KG1 (cell line): ENCODE measurements around the gene STK35.

Experiments
- DNase-seq: peaks from one replicate; lab custom pipeline; 2025; lab: John Stamatoyannopoulos, UW

The STK35 gene

DNA sequence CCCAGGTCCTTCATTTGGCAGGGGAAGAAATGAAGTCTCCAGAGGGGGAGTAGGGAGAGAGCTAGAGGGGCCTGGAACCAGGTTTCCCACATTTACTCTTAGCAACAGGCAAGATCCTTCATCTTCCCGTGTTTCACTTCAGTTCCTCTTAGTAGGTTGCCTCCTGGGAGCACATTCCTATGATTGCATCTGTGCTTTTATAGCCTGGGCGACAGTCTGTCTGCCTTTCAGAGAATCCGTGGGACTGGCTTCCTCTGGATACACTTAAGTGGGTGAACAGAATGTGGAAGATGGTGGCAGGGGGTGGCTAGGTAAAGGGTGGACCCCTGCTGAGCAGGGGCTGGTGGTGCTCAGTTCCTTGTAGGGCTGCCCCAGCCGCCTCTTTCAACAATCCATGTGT, 33.4 kb downstream of the STK35 start:
- no peak for DNase-seq

DNA sequence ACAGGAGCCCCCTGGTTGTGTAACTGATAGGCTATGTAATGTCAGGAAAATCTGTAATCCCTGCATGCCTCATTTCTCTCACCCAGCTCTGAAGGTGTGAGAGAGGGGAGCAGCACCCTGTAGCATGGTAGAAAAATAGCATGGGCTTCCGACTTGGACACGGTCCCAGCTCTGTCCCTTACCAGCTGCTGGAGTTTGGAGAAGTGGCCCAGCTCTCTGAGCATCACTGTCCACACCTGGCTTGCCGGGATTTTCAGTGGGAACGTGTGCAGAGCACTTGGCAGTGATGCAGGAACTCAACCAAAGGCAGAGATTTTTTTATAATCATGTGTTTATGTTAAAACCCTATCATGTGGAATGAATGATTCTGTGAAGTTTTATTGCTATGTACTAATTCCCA, 34.6 kb downstream of the STK35 start:
- DNase-seq = no peak

DNA sequence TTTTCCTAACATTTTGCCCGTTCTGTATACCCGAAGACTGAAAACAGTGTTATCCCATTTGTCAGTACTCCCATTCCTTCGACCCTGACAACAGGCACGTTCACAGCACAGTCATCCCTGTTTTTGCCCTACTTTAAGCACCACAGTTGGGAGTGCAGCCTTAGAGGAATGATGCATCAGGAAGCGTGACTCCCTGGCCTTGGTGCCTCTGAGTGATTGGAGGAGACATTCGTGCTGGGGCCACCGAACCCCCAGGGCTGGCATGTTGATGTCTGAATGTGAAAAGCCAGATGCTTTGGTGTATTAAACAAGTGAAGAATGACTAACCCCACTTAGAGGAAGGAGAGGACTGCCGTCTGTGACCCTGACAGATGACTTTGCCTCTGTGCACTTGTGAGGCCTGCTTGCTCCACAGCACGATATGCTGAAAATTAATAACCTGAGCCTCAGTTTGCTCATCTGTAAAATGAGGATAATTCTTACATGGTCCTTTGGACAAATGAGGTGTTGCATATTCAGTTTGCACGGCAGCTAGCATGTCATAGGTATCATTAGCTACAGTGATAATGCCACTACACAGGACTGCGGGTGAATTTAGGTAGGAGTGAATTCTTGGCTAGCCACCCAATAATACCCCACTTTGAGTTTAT, 36.0 kb downstream of the STK35 start:
- no peak for DNase-seq

DNA sequence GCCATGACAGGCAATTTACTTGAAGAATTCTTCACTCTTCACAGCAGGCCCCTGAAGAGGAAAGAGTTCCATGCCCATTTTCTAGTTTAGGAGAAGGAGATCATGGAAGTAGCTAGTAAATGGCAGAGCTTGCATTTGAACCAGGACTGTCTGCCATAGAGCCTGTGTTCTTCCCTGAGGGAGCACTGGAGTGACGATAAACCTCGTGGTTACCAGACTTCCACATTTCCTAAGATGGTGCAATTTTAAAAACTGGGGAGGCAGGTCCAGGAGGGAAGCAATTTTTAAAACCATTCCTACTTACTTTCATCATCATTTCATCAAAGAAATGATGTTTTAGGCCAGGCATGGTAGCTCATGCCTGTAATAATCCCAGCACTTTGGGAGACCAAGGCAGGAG, 36.8 kb downstream of the STK35 start:
- DNase-seq = no peak

DNA sequence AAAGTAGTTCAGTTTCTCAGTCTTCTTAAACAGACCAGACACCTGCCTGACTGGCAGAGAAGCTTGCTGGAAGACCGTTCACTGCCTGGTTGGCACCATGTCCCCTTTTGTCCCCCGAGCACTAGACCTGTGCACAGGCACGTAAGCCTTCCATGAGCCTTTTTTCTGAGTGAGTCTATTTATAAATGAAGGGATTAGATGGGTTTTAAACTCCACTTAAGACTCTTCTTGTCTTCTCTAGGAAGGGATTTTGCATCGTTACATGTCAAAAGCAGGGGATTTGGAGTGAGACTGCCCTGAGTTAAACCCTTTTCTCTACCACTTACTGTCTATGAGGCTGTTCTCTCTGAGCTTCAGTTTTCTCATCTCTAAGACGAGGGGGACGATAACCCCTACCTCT, 37.6 kb downstream of the STK35 start:
- DNase-seq = no peak

DNA sequence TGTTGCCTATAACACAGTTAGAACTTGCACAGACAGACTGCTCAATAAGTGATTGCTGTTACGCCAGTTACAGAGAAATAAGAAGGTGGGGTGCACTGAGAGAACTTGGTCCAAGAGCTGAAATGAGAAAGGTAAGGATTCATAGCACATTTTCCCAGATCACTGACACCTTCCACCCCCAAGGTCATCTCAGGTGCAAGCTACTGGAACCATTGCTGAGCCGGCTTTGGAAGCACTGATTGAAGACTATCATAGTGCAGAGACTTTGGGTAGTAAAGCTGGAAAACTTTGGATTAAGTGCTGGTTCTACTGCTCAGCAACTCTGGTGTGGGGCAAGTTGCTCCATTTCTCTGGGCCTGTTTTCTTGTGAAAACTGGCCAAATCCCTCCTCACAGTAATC, 38.1 kb downstream of the STK35 start:
- DNase-seq = no peak

DNA sequence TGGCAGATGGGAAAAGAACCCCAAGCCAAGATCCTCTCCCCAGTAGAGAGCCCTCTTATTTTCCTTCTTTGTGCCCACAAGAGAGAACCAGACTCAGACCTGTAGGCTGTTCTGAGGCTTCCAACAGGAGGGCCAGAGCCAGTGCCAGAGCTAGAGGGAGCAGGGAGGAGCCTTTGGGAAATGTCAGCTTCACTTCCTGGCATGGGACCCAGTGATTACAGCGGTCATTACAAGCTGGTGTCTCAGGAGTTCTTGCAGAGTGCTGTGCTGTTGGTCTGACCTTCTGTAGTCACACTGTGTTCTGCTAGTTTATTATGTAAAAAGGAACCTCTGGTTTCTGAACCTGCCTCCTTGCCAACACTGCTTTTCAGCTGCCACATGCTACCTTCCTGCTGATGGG, 38.9 kb downstream of the STK35 start:
- no peak for DNase-seq

DNA sequence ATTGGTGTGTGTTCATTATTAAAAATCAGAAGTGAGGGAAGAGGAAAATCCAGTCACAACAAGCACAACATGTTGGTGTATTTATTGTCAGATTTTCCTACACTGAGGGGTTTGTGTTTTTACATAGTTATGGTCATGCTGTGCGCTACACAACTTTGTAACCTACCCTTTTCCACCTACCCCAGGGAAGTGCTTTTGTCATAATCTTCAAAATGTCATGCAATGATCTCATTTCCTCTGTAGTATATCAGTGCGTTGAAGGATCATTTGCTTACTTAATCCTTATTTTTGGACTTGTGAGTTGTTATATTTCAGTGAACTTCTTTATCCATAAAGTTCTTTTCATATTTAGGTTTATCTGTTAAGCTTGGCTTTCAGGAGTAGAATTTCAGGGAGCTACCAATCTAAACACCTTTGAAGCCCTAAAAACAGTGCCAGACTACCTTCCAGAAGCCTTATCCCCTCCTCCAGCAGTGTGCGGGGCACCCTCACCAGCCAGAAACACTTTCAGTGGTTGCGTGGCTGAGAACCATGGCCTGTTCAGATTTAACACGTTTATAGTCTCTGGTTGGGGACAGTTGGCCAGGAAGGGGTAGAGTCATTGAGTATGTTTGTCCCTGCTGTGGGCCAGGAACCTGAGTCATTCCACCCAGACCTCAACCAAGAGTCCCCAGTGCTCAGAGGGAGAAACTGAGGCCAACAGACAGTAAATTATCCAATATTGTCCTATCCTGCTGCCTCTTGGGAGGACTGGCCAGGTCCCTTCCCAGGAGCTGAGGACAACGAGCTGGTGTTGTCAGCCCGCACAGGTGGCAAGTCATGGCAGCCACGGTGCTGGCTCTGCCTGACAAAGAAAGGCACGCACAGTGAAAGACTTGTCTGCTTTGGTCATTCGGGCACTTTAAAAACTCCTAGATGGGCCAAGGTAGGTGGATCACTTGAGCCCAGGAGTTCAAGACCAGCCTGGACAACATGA, 40.3 kb downstream of the STK35 start:
- no peak for DNase-seq

DNA sequence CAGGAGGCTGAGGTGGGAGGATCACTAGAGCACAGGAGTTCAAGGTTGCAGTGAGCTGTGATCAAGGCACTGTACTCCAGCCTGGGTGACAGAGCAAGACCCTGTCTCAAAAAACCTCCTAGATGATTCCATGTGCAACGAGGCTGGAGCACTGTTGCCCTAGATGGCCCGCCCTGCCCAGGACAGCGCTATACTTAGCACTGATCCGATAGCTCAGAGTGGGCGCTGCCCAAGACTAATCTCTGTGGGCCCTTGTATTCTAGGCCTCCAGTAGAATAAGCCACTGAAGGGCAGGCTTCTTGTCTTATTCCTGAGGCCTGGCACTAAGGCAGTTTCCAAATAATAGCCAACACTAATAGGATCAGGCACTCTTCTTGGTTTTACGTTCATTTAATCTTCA, 41.0 kb downstream of the STK35 start:
- no peak for DNase-seq

DNA sequence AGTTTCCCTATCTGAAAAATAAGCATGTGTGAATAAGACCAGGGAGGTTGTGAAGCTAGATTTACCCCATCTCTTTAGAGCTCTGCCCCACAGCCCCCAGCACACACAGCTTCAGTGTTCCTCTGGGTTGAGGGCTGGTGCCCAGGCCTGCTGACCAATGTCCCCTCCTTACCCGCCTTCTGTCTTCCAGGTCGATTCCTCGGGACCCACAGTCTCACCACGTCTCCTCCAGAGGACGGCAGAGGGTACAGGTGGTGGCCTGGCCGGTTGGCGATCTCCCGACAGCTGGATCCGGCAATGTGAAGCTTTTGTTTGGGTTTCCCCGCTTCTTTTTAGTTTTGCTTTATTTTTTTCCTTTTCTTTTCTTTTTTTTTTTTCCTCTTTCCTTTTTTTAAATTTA, 42.0 kb downstream of the STK35 start:
- no peak for DNase-seq

DNA sequence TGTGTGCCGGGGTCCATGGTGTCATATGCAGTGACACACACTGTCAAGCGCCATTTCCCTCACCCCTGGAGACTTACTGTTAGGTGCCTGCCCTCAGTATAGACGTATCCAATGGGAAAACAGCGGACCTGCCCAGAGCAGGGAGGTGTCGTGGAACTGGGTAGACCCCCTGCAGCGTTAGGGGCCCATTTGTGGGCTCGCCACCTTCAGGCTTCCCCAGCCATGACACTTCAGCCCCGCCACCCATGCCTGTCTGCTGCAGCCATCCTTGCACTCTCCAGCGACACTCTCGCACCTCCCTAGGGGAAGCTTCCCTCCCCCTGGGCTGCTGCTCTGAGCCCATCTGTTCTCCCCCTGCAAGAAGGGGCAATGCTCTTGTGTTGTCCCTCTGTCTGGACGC, 43.2 kb downstream of the STK35 start:
- DNase-seq = no peak

DNA sequence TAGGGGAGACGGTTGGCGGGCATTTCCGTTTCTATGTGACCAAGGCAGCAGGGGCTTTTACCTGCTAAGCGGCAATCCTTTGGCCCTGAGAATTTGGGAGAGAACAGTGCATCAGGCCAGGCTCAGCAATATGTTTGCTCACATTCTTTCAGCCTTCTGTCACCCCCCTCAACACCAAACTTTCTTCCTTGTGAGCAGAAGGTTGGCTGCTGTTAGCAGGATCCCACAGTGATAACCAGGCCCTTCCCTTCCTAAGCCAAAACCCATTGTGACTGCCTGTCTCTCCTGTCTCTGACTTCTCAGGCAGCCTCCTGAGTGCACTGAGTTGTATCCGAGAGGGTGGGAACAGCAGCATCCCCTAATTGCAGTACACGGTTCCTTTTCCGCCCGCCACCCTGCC, 43.7 kb downstream of the STK35 start:
- no peak for DNase-seq

DNA sequence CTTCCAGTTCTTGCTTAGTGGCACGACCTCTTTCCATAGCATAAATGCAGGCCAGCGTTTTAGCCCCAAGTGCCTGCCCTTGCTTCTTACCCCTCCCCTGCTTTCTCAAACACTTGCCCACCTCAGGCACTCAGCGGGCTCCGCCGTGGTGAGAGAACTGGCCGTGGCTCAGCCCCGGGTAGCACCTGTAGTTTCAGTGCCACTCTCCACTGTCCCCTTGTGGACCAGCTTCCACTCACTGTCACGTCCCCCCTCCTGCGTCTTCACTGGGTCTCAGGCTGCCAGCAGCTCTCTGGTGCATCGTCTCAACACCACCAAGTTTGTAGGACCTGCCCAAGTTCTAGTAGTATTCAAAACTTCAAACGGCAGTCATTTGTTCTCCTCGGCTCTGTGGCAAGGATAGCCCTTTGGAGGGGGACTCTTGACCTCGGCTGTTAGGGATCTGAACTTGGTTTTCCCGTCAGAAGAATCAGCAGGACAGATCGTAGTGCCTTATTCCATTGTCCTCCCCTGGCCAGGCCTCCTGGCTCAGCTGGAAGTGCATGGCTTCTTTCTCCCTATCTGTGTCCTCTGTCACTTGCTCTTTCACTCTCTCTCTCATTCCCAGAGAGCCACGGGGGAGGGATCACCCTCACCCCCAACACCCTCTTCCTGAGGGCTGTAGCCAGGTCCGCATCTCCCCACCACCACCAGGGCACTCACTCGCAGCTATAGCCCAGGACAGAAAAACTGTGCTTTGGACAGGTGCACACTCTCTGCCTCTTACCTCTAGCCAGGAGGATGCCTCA, 44.6 kb downstream of the STK35 start:
- DNase-seq = no peak

DNA sequence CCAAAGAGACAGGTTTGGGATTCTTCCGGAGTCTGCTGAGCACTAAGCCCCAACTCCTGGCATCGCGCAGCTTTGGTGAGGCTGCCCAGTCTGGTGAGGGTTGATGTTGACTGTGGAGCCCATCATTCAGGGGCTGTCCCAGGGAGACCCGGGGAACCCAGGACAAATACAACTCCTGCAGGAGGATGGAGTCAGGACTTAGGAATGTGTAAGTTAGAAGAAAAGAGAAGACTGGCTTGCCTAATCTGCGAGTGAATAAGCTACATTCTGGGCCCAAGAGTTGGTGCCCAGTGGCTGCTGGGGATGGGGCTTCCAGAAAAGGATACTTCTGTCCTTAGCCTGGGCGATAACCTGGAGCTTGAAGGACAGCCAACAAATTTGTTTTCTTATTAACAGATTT, 47.9 kb downstream of the STK35 start:
- no peak for DNase-seq

DNA sequence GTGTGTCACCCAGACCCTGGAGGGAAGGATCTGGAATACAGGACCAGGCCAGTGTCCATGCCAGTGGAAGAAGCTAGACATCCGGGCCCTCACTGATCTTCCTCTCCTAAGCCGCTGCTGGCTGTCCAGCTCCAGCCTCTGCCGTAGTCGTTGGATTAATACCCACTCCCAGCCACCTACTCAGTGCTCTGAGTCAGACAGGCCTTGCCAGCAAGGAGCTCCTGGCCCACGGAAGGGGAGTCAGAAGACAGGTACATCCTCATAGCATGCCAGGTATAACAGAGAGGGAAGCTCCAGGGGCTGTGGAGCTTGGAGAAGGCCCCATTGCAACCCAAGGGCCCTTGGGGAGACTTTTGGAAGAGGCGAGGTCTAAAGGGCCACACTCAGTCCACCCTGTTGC, 49.0 kb downstream of the STK35 start:
- no peak for DNase-seq

DNA sequence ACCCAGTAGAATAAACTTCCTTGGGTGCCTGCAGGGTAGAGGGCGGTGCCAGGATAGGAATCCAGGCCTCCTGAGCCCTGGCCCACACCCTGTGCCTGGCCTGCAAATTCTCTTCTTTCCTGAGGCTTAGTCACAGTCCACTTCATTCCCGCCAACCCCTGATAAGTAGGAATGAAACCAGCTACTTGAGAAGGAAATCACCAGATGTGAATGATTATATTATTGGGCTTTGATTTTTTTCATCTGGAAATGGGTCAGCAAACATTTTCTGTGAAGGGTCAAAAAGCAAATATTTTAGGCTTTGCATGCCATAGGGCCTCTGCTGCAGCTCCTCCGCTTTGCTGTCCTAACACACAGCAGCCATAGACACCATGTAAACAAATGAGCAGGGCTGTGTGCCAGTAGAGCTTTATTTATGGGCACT, 50.2 kb downstream of the STK35 start:
- DNase-seq = no peak

DNA sequence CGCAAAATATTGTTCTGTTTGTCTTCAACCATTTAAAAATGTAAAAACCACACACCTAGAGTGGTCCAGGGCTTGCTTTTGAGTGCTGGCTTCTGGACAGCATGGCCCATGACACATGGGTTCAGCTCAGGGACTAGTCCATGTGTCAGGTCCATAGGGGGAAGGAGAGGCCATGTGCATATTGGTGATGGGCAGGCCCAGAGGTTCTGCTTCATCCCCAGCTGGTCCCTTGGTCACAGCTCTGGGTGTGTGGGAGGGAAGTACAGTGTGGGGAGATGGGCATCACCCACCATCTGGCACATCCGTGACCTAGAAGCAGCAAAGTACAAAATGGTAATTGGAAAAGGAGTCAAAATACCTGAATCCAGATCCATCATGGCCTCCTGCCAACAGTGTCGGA, 50.7 kb downstream of the STK35 start:
- no peak for DNase-seq

DNA sequence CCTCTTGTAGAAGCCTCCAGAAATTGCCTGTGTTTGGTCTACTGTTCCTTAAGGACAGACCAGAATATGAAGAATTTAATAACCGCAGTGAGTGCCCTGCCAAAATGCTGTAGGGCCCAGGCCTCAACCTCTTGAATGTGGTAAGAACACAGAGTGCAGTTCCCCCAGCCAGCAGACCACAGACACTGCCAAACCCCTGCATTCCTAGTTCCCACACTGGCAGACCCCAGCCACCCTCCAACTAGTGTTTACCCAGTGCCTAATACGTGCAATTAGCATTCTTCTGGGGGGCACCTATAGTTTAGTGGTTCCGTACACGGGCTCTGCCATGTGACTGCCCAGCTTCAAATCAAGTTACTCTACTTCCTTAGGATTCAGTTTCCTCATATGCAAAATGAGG, 51.7 kb downstream of the STK35 start:
- no peak for DNase-seq

DNA sequence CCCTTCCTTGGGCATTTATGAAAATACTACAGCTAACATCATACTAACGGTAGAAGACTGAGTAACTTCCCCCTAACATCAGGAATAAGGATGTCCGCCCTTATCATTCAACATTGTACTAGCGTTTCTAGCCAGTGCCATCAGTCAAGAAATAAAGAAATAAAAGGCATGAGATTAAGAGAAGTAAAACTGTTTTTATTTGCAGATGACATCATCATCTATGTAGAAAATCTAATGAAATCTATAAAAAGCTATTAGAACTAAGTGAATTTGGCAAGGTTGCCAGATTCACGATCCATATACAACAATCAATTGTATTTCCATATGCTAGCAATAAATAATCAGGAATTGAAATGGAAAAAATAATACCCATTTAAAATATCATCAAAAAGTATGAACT, 54.6 kb downstream of the STK35 start:
- no peak for DNase-seq

DNA sequence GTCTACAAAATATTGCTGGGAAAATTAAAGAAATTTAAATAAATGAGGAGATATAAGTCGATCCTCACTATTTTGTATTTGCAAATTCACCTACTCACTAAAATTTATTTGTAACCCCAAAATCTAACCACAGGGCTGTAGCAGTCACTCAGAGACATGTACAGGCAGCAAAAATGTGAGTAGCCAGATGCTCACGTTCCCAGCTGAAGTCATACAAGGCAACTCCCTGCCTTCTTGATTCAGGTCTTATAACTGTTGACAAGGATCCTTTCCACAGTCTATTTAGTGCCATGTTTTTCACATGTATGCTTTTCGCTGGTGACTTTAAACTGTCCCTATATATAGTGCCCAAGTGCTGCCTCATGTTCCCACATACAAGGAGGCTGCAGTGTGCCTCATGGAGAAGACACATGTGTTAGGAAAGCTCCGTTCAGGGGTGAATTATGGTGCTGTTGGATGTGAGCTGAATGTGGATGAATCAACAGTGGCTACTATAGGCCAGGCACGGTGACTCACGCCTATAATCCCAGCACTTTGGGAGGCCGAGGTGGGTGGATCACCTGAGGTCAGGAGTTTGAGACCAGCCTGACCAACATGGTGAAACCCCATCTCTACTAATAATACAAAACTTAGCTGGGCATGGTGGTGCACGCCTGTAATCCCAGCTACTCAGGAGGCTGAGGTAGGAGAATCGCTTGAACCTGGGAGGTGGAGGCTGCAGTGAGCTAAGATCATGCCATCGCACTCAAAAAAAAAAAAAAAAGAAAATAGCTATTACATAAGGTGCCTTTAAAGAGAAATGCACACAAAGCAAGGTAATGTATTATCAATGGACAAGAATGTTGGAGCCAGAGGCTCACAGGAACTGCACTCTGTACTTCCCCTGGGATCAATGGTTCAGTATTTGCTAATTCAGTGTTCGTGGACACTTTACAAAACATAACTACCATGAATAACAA, 55.3 kb downstream of the STK35 start:
- no peak for DNase-seq

DNA sequence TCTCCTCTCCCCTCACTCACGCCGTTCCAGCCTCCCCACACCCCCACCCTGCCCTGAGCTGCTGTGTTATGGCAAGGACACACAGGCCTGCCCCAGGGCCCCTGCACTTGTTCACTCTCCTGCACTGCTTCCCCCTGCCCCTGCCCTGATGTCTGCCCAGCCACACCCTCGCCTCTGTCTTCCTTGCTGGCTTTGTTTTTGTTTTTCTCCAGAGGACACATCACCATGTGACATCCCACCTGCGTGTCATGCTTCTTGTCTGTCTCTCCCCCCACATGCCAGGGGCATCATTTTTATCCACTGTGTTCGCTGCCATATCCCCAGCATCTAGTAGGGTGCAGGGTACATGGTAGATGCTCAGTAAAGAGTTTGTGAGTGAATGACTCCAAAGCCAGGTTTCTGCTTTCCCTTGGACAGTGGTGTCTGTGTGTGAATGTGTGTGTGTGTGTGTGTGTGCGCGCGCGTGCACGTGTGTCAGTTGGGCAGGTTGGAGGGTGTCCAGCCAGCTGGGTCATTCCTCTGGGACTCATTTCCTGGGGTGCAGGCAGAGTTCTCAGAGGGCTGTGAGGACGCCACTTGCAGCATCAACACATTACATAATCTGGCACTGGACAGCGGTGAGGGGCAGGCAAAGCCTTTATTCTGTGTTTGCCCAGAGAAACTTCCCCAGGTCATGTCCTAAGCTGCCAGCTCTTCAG, 60.6 kb downstream of the STK35 start:
- no peak for DNase-seq
